ENCODE data around the gene DDRGK1.

DNA sequence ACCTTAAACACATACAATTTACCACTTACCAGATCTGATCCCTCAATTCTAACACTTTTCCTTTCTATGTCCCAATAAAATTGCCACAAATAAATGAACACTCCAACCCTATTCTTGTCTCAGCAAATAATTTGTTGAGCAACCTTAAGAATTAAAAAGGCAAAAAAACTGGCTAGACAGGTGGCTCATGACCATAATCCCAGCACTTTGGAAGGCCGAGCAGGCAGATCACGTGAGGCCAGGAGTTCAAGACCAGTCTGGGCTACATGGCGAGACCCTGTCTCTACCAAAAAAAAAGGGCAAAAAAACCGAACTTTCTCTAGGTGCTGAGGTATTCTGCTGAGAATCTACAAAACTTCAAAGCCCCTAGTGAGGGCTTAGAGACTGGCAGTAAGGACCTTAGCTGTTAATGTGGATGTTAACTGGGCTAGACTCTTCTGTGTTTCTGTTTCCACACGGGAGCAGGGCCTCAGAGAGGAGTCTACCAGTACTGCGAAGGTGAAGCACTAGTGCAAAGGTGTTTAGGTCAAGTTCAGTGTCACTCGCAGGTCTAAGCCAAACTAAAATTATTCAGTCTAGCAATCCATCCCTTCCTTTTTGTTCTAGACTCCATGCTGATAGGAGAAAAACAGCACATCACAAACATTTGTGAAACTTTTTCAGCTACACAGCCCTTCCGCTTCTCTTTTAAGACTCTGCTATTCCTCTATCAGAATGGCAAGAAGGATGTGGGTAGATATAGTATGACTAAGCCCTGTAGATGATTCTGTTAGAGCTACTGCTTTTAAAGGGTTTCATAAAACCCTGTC is 47.5 kb downstream of the DDRGK1 start:
- TF ChIP-seq POLR2A (IDR thresholded peaks at IDR 0.05; ENCODE audit: low read depth, low read length): no peak
- TF ChIP-seq, protein P1, sequence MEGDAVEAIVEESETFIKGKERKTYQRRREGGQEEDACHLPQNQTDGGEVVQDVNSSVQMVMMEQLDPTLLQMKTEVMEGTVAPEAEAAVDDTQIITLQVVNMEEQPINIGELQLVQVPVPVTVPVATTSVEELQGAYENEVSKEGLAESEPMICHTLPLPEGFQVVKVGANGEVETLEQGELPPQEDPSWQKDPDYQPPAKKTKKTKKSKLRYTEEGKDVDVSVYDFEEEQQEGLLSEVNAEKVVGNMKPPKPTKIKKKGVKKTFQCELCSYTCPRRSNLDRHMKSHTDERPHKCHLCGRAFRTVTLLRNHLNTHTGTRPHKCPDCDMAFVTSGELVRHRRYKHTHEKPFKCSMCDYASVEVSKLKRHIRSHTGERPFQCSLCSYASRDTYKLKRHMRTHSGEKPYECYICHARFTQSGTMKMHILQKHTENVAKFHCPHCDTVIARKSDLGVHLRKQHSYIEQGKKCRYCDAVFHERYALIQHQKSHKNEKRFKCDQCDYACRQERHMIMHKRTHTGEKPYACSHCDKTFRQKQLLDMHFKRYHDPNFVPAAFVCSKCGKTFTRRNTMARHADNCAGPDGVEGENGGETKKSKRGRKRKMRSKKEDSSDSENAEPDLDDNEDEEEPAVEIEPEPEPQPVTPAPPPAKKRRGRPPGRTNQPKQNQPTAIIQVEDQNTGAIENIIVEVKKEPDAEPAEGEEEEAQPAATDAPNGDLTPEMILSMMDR (conservative IDR thresholded peaks at IDR 0.05; ENCODE audit: low read depth, low read length): no peak
- TF ChIP-seq CEBPB (IDR thresholded peaks at IDR 0.05; ENCODE audit: low read depth, low read length): no peak
- no peak for TF ChIP-seq MXI1 (IDR thresholded peaks at IDR 0.05; ENCODE audit: borderline replicate concordance, low read depth, low read length)
- TF ChIP-seq SMC3 (IDR thresholded peaks at IDR 0.05; ENCODE audit: low read depth, low read length): no peak
- no peak for TF ChIP-seq MAZ (IDR thresholded peaks at IDR 0.05; ENCODE audit: borderline replicate concordance, low read depth, low read length)
- no peak for TF ChIP-seq MAFK (IDR thresholded peaks at IDR 0.05; ENCODE audit: low read depth, low read length)
- no peak for TF ChIP-seq RAD21 (IDR thresholded peaks at IDR 0.05; ENCODE audit: low read length)
- no peak for TF ChIP-seq RFX5 (IDR thresholded peaks at IDR 0.05; ENCODE audit: low read depth, low read length)
- TF ChIP-seq, protein P2, sequence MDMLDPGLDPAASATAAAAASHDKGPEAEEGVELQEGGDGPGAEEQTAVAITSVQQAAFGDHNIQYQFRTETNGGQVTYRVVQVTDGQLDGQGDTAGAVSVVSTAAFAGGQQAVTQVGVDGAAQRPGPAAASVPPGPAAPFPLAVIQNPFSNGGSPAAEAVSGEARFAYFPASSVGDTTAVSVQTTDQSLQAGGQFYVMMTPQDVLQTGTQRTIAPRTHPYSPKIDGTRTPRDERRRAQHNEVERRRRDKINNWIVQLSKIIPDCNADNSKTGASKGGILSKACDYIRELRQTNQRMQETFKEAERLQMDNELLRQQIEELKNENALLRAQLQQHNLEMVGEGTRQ (IDR thresholded peaks at IDR 0.05; ENCODE audit: low read depth, low read length): no peak
- TF ChIP-seq, protein P3, sequence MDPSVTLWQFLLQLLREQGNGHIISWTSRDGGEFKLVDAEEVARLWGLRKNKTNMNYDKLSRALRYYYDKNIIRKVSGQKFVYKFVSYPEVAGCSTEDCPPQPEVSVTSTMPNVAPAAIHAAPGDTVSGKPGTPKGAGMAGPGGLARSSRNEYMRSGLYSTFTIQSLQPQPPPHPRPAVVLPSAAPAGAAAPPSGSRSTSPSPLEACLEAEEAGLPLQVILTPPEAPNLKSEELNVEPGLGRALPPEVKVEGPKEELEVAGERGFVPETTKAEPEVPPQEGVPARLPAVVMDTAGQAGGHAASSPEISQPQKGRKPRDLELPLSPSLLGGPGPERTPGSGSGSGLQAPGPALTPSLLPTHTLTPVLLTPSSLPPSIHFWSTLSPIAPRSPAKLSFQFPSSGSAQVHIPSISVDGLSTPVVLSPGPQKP (IDR thresholded peaks at IDR 0.05; ENCODE audit: borderline replicate concordance, low read depth, low read length): no peak
- TF ChIP-seq FOS (IDR thresholded peaks at IDR 0.05; ENCODE audit: low read depth, low read length): no peak
- TF ChIP-seq RCOR1 (IDR thresholded peaks at IDR 0.05; ENCODE audit: insufficient replicate concordance, low read length): no peak

All from IMR-90 (cell line).